ENCODE measurements around the gene CNTNAP2.

The CNTNAP2 gene

DNA sequence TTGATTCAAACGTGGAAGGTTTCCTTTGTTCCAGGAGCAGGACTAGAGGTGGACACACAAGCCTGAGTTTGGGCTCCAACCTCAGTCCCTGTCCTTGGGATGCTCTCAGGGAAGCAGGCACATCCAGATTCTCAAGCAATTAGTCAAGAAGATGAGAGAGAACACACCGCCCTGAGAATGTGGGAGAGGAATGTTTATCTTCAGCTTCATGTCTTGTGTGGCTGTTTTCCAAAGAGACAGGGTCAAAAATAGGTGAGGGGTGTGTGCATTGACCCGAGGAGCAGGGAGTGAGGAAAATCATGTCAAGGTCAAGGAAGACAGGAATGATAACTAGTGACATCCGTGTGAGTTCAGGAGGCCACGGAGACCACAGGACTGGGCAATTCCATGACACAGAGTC is 2001.8 kb downstream of the CNTNAP2 start:
- Mint-ChIP-seq H3K27ac (no peak overlapping the region), H3K9me3 (no peaks in the 10 kb centered on the region), H3K36me3 (ENCODE audit: low read depth) (no peaks in the 10 kb centered on the region), H3K4me3 (no peak overlapping the region), H3K27me3 (ENCODE audit: low read depth) (no peaks in the 10 kb centered on the region), H3K4me1 (ENCODE audit: low read depth) (peaks cover 4% of the 10 kb centered on the region)
- no peak for DNase-seq (ENCODE audit: low spot score)

DNA sequence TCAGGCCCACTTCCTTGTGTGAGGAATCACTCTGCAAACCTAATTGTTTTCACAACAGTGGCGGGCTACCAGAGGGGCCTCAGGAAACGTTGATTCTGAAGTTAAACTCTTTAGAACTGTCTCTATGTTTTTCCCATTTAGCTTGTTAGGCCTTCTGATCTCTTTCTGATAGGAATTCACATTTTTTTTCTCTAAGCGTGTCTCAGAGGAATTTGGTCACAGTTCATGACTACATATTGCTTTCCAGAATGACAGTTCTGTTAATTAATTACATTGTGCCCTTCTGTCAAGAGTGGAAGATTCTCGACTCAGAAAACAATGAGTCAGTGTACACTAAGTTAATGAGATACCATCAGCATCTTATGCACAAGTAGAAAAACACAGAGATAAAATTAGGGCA is 2004.8 kb downstream of the CNTNAP2 start:
- no peaks in the 10 kb centered on the region for H3K9me3 Mint-ChIP-seq
- H3K36me3 Mint-ChIP-seq (ENCODE audit: low read depth) = no peaks in the 10 kb centered on the region
- H3K27ac Mint-ChIP-seq = no peak overlapping the region
- no peak overlapping the region for H3K4me3 Mint-ChIP-seq
- DNase-seq (ENCODE audit: low spot score) = no peak
- H3K4me1 Mint-ChIP-seq (ENCODE audit: low read depth) = peaks cover under 1% of the 10 kb centered on the region
- no peaks in the 10 kb centered on the region for H3K27me3 Mint-ChIP-seq (ENCODE audit: low read depth)

DNA sequence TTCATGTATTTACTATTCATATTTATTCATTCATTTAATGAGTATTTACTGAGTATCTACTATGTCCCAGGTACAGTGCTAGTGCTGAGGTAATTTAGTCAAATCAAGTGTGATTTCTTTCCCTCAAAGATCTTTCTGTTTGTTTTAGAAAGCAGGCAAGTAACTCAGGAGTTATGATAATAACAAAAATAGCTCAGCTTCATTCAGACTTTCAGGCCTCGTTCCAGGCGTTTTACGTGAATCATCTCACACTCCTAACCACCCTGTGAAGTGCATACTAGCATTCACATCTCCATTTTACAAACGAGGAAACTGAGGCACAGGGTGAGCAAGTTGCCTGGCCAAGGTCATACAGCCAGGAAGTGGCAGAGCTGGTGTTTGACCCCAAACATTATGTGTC is 2005.2 kb downstream of the CNTNAP2 start:
- Mint-ChIP-seq H3K4me3 (no peak overlapping the region), H3K4me1 (ENCODE audit: low read depth) (no peaks in the 10 kb centered on the region), H3K27me3 (ENCODE audit: low read depth) (no peaks in the 10 kb centered on the region), H3K27ac (no peak overlapping the region), H3K36me3 (ENCODE audit: low read depth) (no peaks in the 10 kb centered on the region), H3K9me3 (no peaks in the 10 kb centered on the region)
- DNase-seq (ENCODE audit: low spot score) = no peak

- Mint-ChIP-seq H3K9me3 (no peaks in the 10 kb centered on the region), H3K27ac (no peak overlapping the region), H3K4me3 (no peak overlapping the region), H3K27me3 (ENCODE audit: low read depth) (no peaks in the 10 kb centered on the region), H3K4me1 (ENCODE audit: low read depth) (no peaks in the 10 kb centered on the region), H3K36me3 (ENCODE audit: low read depth) (no peaks in the 10 kb centered on the region)
- DNase-seq (ENCODE audit: low spot score) = no peak
Observed at GRCh38 chr7:148124477-148124876, 2007.9 kb downstream of the CNTNAP2 start.

- H3K27me3 Mint-ChIP-seq (ENCODE audit: low read depth) = no peaks in the 10 kb centered on the region
- H3K4me3 Mint-ChIP-seq = no peak overlapping the region
- no peak for DNase-seq (ENCODE audit: low spot score)
- H3K27ac Mint-ChIP-seq = no peak overlapping the region
- no peaks in the 10 kb centered on the region for H3K4me1 Mint-ChIP-seq (ENCODE audit: low read depth)
- H3K9me3 Mint-ChIP-seq = no peaks in the 10 kb centered on the region
- H3K36me3 Mint-ChIP-seq (ENCODE audit: low read depth) = no peaks in the 10 kb centered on the region
Observed at GRCh38 chr7:148127374-148127773, 2010.8 kb downstream of the CNTNAP2 start.

DNA sequence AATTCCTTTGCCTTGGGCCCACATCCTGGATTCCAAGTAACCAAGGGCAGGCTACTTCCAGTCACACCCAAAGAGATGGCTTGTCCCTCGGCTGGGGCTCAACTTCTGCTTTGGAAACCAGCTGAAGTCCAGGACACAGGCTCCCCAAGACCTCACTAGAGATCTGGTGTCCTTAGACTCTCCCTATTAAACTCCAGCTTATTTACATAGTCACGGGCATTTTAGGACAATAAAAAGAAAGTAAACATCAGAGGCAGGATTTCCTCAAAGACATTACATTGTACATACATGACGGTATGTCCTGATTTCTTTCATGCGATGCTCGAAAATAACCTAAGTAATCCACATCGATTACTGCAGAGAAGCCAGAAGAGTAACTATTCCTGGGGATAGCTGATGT is 2012.4 kb downstream of the CNTNAP2 start:
- Mint-ChIP-seq H3K27me3 (ENCODE audit: low read depth) (no peaks in the 10 kb centered on the region), H3K4me3 (no peak overlapping the region), H3K4me1 (ENCODE audit: low read depth) (no peaks in the 10 kb centered on the region), H3K36me3 (ENCODE audit: low read depth) (no peaks in the 10 kb centered on the region), H3K27ac (no peak overlapping the region), H3K9me3 (no peaks in the 10 kb centered on the region)
- no peak for DNase-seq (ENCODE audit: low spot score)

DNA sequence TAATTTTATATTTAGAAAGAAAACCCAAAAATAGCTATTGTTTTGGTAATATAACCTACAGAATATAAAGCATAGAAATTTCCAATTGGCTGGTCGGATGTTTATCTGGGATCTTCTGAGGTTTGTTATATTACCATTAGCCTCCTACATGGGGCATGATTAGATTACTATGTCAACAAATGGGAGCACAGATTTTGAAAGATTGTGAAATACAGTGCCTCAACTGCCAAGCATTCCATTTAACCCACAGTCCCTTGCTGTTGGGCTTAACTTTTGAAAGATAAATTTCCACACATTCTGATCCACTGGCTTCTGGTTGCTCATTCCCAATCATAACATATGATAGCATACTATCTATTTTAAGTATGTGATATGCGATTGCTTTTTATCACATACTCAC is 2018.5 kb downstream of the CNTNAP2 start:
- Mint-ChIP-seq H3K27ac (no peak overlapping the region), H3K4me3 (no peak overlapping the region), H3K27me3 (ENCODE audit: low read depth) (no peaks in the 10 kb centered on the region), H3K9me3 (no peaks in the 10 kb centered on the region), H3K36me3 (ENCODE audit: low read depth) (no peaks in the 10 kb centered on the region), H3K4me1 (ENCODE audit: low read depth) (no peaks in the 10 kb centered on the region)
- DNase-seq (ENCODE audit: low spot score) = no peak

DNA sequence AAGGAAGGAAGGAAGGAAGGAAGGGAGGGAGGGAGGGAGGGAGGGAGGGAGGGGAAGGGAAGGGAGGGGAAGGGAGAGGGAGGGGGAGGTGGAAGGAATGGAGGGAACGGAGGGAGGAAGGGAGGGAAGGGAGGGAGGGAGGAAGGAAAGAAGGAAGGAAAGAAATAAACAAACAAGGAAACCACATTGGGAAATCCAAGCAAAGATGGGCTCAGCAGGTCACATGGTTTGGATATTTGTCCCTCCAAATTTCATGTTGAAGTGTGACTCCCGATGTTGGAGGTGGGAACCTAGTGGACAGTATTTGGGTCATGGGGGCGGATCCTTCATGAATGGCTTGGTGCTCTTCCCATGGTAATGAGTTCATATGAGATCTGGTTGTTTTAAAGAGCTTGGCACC is 2019.4 kb downstream of the CNTNAP2 start:
- H3K27ac Mint-ChIP-seq = no peak overlapping the region
- H3K27me3 Mint-ChIP-seq (ENCODE audit: low read depth) = no peaks in the 10 kb centered on the region
- H3K9me3 Mint-ChIP-seq = no peaks in the 10 kb centered on the region
- no peak for DNase-seq (ENCODE audit: low spot score)
- H3K36me3 Mint-ChIP-seq (ENCODE audit: low read depth) = no peaks in the 10 kb centered on the region
- H3K4me1 Mint-ChIP-seq (ENCODE audit: low read depth) = no peaks in the 10 kb centered on the region
- H3K4me3 Mint-ChIP-seq = no peak overlapping the region

GRCh38 chr7:148142660-148143248 is 2026.2 kb downstream of the CNTNAP2 start:
- no peak overlapping the region for H3K4me3 Mint-ChIP-seq
- DNase-seq (ENCODE audit: low spot score) = no peak
- H3K27me3 Mint-ChIP-seq (ENCODE audit: low read depth) = no peaks in the 10 kb centered on the region
- H3K9me3 Mint-ChIP-seq = no peaks in the 10 kb centered on the region
- no peak overlapping the region for H3K27ac Mint-ChIP-seq
- H3K36me3 Mint-ChIP-seq (ENCODE audit: low read depth) = no peaks in the 10 kb centered on the region
- H3K4me1 Mint-ChIP-seq (ENCODE audit: low read depth) = no peaks in the 10 kb centered on the region

DNA sequence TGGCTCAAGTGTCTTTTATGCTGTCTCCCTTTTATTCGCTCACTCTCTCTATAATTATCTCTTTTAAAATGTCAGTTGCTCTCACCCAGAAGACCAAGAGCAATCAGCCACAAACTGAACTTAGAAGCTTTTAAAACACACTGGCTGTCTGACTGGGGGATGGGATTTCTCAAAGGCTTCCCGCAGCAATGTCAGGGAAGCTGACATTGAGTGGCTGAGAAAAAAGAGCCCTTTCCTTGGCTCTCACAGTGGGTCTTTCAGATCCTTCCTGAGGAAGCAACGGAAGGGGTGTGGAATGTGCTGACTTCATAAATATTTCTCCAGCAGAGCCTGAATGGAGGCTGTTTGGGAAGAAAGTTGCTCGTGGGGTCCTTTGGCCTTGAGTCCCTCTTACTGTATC is 2028.2 kb downstream of the CNTNAP2 start:
- no peaks in the 10 kb centered on the region for H3K36me3 Mint-ChIP-seq (ENCODE audit: low read depth)
- no peaks in the 10 kb centered on the region for H3K9me3 Mint-ChIP-seq
- no peaks in the 10 kb centered on the region for H3K27me3 Mint-ChIP-seq (ENCODE audit: low read depth)
- no peak overlapping the region for H3K27ac Mint-ChIP-seq
- H3K4me1 Mint-ChIP-seq (ENCODE audit: low read depth) = no peaks in the 10 kb centered on the region
- H3K4me3 Mint-ChIP-seq = no peak overlapping the region
- no peak for DNase-seq (ENCODE audit: low spot score)

DNA sequence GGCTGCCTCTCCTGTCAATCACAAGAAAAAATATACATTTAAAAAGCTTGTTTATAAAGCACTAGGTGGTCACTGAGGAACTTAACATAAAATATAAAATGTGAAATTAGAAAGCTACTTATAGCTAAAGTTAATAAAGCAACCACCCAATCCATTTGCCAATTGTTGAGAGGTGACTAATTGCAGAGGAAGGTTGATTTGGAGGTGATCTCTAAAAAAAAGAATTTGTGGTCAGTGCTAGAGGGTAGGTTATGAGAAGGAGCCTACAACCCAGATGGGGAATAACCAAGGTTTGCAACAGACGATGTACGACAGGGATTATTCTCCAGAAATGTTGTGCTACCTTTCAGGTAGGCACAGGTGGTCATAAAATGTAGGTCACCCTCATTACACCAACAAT is 2029.7 kb downstream of the CNTNAP2 start:
- no peak overlapping the region for H3K27ac Mint-ChIP-seq
- H3K36me3 Mint-ChIP-seq (ENCODE audit: low read depth) = no peaks in the 10 kb centered on the region
- no peaks in the 10 kb centered on the region for H3K9me3 Mint-ChIP-seq
- H3K4me1 Mint-ChIP-seq (ENCODE audit: low read depth) = no peaks in the 10 kb centered on the region
- no peaks in the 10 kb centered on the region for H3K27me3 Mint-ChIP-seq (ENCODE audit: low read depth)
- H3K4me3 Mint-ChIP-seq = no peak overlapping the region
- DNase-seq (ENCODE audit: low spot score) = no peak

GRCh38 chr7:148147438-148147837 is 2030.8 kb downstream of the CNTNAP2 start:
- H3K4me3 Mint-ChIP-seq = no peak overlapping the region
- no peaks in the 10 kb centered on the region for H3K36me3 Mint-ChIP-seq (ENCODE audit: low read depth)

GRCh38 chr7:148148456-148148855 is 2031.9 kb downstream of the CNTNAP2 start:
- H3K4me1 Mint-ChIP-seq (ENCODE audit: low read depth) = no peaks in the 10 kb centered on the region
- H3K4me3 Mint-ChIP-seq = no peak overlapping the region
- no peak for DNase-seq (ENCODE audit: low spot score)
- H3K27me3 Mint-ChIP-seq (ENCODE audit: low read depth) = no peaks in the 10 kb centered on the region
- no peaks in the 10 kb centered on the region for H3K36me3 Mint-ChIP-seq (ENCODE audit: low read depth)
- H3K9me3 Mint-ChIP-seq = no peaks in the 10 kb centered on the region
- no peak overlapping the region for H3K27ac Mint-ChIP-seq

More at GRCh38 chr7:148147438-148147837, 2030.8 kb downstream of the CNTNAP2 start:
- no peaks in the 10 kb centered on the region for H3K27me3 Mint-ChIP-seq (ENCODE audit: low read depth)
- no peak for DNase-seq (ENCODE audit: low spot score)
- H3K9me3 Mint-ChIP-seq = no peaks in the 10 kb centered on the region
- H3K4me1 Mint-ChIP-seq (ENCODE audit: low read depth) = no peaks in the 10 kb centered on the region
- no peak overlapping the region for H3K27ac Mint-ChIP-seq

- Mint-ChIP-seq H3K27ac (no peak overlapping the region), H3K4me1 (ENCODE audit: low read depth) (no peaks in the 10 kb centered on the region), H3K27me3 (ENCODE audit: low read depth) (no peaks in the 10 kb centered on the region), H3K9me3 (no peaks in the 10 kb centered on the region), H3K36me3 (ENCODE audit: low read depth) (no peaks in the 10 kb centered on the region), H3K4me3 (no peak overlapping the region)
- no peak for DNase-seq (ENCODE audit: low spot score)
Observed at GRCh38 chr7:148149730-148150129, 2033.1 kb downstream of the CNTNAP2 start.

DNA sequence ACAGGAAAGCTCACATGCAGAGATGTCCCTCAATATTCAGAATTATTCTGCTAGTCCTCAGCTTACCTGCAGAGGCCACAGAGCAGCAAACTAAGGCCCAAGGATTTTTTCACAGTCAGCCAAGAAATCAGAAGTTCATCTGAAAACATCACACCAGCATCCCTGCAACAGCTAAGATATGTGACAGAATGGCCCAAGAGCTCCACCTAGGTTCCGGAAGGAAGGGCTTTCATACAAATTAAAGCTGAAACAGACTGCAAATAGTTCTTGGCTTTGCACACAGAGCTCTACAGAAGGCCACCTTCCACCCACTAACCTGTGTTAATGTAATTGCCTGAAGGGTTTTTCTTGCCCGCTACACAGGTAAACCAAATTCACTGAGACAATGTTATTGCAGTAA is 2035.2 kb downstream of the CNTNAP2 start:
- Mint-ChIP-seq H3K27me3 (ENCODE audit: low read depth) (no peaks in the 10 kb centered on the region), H3K27ac (no peak overlapping the region), H3K4me3 (no peak overlapping the region), H3K4me1 (ENCODE audit: low read depth) (no peaks in the 10 kb centered on the region), H3K9me3 (no peaks in the 10 kb centered on the region), H3K36me3 (ENCODE audit: low read depth) (no peaks in the 10 kb centered on the region)
- no peak for DNase-seq (ENCODE audit: low spot score)
